ENCODE measurements around the gene SEMA5A. TPM values are rescaled to one million over a fixed set of nuclear protein-coding genes. Genes with fewer than 3 reads are reported as not detected.

SEMA5A gene
- total RNA-seq, 1 experiment from 2014 or later = 0.15 TPM

DNA sequence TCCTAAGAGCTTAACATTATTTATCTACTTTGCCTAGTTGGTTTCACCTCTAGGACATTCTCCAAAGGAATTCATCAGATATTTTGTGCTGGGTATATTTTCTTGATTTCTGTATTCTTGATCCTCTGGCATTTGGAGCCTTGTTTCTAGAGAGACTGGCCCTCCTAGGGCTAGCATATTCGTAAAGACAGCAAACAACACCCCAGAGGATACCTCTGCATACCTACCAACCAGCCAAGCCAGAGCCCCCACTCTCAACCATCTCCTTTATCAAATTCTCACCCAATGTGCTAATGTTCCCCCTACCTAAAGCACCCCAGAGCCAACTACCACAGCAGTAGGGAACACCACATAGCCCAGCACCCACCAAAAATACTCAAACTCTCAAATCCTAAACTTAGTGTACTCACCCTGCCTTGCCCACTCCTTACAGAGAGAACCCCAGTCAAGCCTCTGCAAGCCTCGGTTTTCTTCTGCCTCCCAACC, 149.5 kb downstream of the SEMA5A start:
- no TSS peak for BruUV-seq (replicated peaks)
- H3K27ac ChIP-seq (ENCODE audit: low read length) = no peak overlapping the region
- H3K9me3 ChIP-seq (ENCODE audit: control insufficient read depth, insufficient read depth, low read depth, low read length) = no peaks in the 10 kb centered on the region
- no peaks in the 10 kb centered on the region for H3K36me3 ChIP-seq (ENCODE audit: control insufficient read depth, insufficient read depth, low read length)
- CTCF ChIA-PET = no interaction called here
- in situ Hi-C loops (cut with HindIII; ENCODE audit: low pct_unique_long_range_greater_than_20kb, low sequenced_read_pairs) (no loop called here), intact Hi-C loops (cut with micrococcal nuclease; ENCODE audit: unreplicated experiment) (no loop called here)
- H3K27me3 ChIP-seq (ENCODE audit: control insufficient read depth, insufficient read depth, low read length) = no peaks in the 10 kb centered on the region
- no peak overlapping the region for H3K4me3 ChIP-seq (ENCODE audit: low read depth in 2 of 2, low read length in 2 of 2)
- no peak for DNase-seq (ENCODE audit: low read depth, low spot score)
- POLR2A ChIA-PET = no interaction called here
- H3K4me1 ChIP-seq (ENCODE audit: control insufficient read depth, insufficient read depth, low read length) = no peaks in the 10 kb centered on the region
- ATAC-seq = no peak
- TF ChIP-seq, protein P1, sequence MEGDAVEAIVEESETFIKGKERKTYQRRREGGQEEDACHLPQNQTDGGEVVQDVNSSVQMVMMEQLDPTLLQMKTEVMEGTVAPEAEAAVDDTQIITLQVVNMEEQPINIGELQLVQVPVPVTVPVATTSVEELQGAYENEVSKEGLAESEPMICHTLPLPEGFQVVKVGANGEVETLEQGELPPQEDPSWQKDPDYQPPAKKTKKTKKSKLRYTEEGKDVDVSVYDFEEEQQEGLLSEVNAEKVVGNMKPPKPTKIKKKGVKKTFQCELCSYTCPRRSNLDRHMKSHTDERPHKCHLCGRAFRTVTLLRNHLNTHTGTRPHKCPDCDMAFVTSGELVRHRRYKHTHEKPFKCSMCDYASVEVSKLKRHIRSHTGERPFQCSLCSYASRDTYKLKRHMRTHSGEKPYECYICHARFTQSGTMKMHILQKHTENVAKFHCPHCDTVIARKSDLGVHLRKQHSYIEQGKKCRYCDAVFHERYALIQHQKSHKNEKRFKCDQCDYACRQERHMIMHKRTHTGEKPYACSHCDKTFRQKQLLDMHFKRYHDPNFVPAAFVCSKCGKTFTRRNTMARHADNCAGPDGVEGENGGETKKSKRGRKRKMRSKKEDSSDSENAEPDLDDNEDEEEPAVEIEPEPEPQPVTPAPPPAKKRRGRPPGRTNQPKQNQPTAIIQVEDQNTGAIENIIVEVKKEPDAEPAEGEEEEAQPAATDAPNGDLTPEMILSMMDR (IDR thresholded peaks at IDR 0.05) = no peak
- TF ChIP-seq SIN3A (IDR thresholded peaks at IDR 0.05; ENCODE audit: borderline replicate concordance, insufficient read depth, low read depth, low read length) (no peak), TCF7L2 (IDR thresholded peaks at IDR 0.05; ENCODE audit: low read depth, low read length) (no peak), POLR2AphosphoS5 (IDR thresholded peaks at IDR 0.05; ENCODE audit: low read depth, low read length) (no peak)
- TF ChIP-seq, protein P2, sequence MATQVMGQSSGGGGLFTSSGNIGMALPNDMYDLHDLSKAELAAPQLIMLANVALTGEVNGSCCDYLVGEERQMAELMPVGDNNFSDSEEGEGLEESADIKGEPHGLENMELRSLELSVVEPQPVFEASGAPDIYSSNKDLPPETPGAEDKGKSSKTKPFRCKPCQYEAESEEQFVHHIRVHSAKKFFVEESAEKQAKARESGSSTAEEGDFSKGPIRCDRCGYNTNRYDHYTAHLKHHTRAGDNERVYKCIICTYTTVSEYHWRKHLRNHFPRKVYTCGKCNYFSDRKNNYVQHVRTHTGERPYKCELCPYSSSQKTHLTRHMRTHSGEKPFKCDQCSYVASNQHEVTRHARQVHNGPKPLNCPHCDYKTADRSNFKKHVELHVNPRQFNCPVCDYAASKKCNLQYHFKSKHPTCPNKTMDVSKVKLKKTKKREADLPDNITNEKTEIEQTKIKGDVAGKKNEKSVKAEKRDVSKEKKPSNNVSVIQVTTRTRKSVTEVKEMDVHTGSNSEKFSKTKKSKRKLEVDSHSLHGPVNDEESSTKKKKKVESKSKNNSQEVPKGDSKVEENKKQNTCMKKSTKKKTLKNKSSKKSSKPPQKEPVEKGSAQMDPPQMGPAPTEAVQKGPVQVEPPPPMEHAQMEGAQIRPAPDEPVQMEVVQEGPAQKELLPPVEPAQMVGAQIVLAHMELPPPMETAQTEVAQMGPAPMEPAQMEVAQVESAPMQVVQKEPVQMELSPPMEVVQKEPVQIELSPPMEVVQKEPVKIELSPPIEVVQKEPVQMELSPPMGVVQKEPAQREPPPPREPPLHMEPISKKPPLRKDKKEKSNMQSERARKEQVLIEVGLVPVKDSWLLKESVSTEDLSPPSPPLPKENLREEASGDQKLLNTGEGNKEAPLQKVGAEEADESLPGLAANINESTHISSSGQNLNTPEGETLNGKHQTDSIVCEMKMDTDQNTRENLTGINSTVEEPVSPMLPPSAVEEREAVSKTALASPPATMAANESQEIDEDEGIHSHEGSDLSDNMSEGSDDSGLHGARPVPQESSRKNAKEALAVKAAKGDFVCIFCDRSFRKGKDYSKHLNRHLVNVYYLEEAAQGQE (IDR thresholded peaks at IDR 0.05; ENCODE audit: insufficient read depth in 1 of 2, low read depth in 2 of 2, low read length in 1 of 2) = no peak

DNA sequence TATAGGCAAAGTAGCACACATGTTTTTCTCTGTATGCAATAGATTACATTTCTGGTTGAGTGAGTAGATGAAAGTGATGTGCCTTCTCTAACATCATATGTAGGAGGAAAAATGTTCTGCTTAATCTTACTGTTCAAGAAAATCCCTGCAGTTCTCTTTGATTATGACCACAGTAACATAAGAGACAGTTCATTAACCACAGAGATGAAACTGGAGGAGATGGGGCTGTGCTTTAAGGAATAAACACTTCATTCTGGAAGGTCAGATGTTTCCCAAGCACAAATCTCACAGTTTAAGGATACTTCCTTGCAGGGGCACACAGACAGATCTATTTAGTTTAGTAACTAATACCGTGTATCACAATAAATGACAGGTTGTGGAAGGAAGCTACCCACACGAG, 150.2 kb downstream of the SEMA5A start:
- no TSS peak for BruUV-seq (replicated peaks)
- Histone ChIP-seq H3K27me3 (ENCODE audit: control insufficient read depth, insufficient read depth, low read length) (no peaks in the 10 kb centered on the region), H3K27ac (ENCODE audit: low read length) (no peak overlapping the region), H3K4me1 (ENCODE audit: control insufficient read depth, insufficient read depth, low read length) (no peaks in the 10 kb centered on the region), H3K9me3 (ENCODE audit: control insufficient read depth, insufficient read depth, low read depth, low read length) (no peaks in the 10 kb centered on the region), H3K36me3 (ENCODE audit: control insufficient read depth, insufficient read depth, low read length) (no peaks in the 10 kb centered on the region), H3K4me3 (ENCODE audit: low read depth in 2 of 2, low read length in 2 of 2) (no peak overlapping the region)
- ATAC-seq (no peak), DNase-seq (ENCODE audit: low read depth, low spot score) (no peak)
- TF ChIP-seq, protein P2 (IDR thresholded peaks at IDR 0.05; ENCODE audit: insufficient read depth in 1 of 2, low read depth in 2 of 2, low read length in 1 of 2) = no peak
- in situ Hi-C loops (cut with HindIII; ENCODE audit: low pct_unique_long_range_greater_than_20kb, low sequenced_read_pairs) (no loop called here), intact Hi-C loops (cut with micrococcal nuclease; ENCODE audit: unreplicated experiment) (no loop called here)
- ChIA-PET POLR2A (no interaction called here), CTCF (no interaction called here)
